ENCODE results near the gene ZNF577.
"Not testable (repeated sequence)": the region's sequence is repeated elsewhere in the genome, so short reads cannot be mapped to it uniquely, and the experiment has no call there.

The ZNF577 gene

DNA sequence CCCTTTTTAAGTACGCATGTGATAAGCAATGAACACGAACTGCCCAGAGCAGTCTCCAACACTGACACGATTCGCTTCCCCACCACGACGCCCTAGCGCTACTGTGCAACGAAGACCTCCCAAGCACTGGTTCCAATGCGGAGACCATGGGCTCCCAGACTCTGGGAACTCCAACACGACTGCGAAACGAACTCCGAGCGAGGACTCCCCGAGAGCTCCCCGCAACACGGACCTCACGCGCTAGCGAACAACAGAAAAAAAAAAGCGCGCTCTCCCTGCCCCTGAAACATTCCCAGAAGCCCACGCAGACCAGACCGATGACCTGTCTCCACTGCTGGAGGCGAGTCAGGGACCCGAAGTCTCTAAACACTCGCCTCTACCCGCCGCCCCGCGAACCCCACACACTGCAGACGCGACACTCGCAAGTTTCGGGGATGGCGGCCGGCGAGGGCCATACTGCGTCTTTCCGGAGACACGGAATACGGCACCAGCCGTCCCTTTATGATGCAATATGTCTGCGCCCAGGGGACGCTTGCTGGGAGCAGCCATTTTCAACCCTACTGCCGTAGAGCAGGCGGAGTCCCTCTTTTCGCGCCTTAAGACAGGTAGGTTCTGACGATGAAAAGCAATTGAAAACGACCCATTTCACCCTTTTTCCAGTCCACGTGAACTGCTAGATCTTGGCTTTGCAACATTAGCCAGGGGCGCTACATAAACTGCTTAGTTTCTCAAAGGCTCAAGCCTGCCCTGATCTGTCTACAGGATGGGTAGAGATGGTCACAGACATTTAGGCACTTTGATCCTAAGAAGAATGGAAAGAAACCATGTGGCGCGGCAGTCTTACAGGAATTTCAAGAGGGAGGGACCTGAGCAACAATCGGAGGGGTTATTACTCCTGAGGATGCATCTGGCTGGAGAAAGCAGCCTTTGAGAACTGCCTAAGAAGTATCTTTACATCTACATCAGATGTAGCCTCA is at the start of gene ZNF577:
Gene ZNF577, minus strand, starts transcription at position 430 of the 977 bp plus-strand sequence. CDS start 7,569 bp downstream, outside the sequence.
- intact Hi-C loops (cut with DNase I), result loop anchor here (5.0 kb wide), 1 partner anchor 99 kb away; the partner anchor contains the start of gene ZNF350
- DNase-seq, result peak; percentile 73 to 98 (median 88)

DNA sequence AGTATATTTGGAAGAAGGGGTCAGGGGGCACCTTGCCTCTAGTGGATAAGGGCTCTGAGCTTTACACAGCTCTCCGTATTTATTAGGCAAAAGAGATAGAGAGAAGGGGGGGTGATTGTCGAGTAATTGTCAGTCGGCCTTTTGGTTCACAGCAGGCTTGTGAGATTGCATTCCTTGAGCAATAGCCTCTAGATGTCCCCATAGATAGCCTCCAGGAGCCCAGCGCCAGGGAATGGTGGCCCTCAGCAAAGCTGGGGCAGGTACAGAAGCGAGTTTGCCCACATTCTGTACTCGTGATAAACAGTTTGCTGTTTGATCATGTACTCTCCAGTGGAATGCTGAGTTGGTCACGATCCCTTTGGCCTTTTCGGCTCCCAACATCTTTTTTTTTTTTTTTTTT is 44.2 kb upstream of the ZNF577 start:
- DNase-seq, result no peak
- intact Hi-C loops (cut with DNase I), result no loop called here

DNA sequence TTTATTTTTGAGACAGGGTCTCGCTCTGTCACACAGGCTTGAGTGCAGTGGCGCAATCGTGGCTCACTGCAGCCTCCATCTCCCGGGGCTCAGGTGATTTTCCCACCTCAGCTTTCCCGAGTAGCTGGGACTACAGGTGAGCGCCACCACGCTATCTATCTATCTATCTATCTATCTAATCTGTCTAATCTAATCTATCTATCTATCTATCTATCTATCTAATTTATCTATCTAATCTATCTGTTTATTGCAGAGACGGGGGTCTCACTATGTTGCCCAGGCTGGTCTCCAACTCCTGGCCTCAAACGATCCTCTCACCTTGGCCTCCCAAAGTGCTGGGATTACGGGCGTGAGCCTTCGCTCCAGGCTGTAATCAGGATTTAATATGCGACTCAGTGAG is 40.1 kb upstream of the ZNF577 start:
- intact Hi-C loops (cut with DNase I), result loop anchor here (2.0 to 10.0 kb wide), 2 partner anchors 57 to 121 kb away; partner anchors contain the start of genes ZNF350 and ZNF432
- no peak for DNase-seq

DNA sequence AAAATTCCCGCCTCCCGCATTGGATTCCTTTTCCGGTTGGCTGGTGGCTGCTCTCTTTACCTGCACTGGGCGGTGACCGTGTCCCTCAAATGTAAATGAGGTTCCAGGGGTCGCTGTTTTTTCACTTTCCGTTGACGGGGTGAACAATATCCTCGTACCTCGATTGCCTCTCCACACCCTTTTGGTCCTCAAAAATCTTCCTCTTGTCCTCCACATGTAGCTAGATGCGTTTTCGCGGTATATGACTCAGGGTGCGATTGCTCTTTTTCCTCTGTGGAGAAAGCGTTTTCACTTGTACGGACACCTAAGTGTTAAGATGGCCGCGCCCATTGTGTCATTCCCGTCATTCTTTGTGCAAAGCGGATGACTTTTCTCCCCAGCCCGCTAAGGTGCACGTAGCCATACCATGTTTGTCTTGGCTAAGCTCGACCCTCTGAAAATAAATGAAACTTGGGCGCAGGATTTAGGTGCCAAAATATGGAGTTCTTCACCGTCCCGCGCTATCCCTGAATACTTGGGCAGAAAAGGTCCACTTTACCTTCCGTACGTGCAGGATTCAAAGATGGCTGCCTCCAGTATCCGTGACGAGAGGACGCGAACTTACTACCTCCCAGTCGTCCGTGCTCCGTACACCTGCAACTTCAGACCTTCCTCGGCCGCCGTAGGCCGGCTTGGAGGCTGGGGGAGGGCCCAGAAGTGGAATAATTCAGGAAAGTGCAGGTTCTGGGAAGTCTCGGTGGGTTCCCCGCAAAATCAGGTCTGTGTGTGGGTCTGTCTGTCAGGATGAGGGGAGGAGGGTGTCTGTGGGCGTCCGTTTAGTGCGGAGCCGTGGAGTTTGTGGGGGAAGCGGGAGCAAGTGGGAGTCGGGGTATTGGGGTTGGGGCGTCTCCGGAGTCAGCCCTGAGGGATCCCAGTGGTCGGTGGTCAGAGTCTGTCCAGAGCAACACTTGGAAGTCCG is 39.3 kb upstream of the ZNF577 start, which contains the start of gene ZNF613:
Gene ZNF613, plus strand, starts transcription at position 689 of the 958 bp plus-strand sequence. CDS start 8,749 bp downstream, outside the sequence.
- peak; percentile 81 to 98 (median 88) for DNase-seq
- intact Hi-C loops (cut with DNase I), result loop anchor here (2.0 to 10.0 kb wide), 2 partner anchors 58 to 122 kb away; partner anchors contain the start of genes ZNF350 and ZNF432

DNA sequence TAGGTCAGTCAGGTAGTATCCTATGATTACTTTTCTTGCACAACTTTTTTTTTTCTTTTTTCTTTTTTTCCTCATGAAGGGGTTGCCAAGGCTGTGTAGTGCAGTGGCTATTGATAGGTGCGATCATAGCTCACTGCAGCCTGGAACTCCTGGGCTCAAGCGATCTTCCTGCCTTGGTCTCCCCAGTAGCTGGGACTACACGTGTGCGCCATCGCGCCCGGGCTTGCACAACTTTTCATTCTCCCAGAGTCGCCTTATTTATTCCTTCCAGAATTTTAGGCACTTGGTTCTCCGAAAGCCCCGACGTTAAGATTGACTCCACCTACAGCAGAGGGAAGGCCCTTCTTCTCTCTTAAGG is 38.7 kb upstream of the ZNF577 start:
- intact Hi-C loops (cut with DNase I), result loop anchor here (2.0 to 10.0 kb wide), 2 partner anchors 58 to 122 kb away; partner anchors contain the start of genes ZNF350 and ZNF432
- peak in 1 of 10 donors; percentile 82 for DNase-seq

DNA sequence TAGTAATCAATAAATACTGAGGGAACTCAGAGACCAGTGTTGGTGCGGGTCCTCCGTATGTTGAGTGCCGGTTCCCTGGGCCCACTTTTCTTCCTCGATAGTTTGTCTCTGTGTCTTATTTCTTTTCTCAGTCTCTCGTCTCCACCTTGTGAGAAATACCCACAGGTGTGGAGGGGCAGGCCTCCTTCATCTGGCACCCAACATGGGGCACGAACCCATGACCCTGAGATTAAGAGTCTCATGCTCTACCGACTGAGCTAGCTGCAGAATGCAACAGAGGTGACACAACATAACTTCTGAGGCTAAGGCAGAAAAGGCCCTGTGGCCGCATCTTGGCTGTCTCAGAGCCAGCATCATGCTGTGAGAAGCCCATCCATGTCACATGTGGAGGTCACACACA is 34.2 kb upstream of the ZNF577 start:
- intact Hi-C loops (cut with DNase I), result loop anchor here (10.0 kb wide), 1 partner anchor 63 kb away; the partner anchor contains the start of gene ZNF350
- no peak for DNase-seq

DNA sequence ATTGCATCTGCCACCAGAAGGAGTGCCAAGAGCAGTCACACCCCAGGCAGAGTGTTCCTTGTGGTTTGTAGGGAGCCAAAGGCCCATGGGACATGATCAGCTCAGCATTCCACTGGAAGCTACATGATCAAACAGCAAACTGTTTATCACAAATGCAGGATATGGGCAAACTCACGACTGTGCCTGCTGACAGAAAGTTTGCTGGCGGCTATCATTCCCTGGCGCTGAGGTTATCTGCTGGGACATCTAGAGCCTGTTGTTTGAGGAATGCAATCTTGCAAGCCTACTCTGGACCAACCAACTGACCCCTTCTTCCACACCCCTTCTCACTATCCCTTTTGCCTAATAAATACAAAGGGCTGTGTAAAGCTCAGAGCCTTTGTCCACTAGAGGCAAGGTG is 31.9 kb upstream of the ZNF577 start:
- DNase-seq, result no peak
- intact Hi-C loops (cut with DNase I), result loop anchor here (10.0 kb wide), 1 partner anchor 65 kb away; the partner anchor contains the start of gene ZNF350

DNA sequence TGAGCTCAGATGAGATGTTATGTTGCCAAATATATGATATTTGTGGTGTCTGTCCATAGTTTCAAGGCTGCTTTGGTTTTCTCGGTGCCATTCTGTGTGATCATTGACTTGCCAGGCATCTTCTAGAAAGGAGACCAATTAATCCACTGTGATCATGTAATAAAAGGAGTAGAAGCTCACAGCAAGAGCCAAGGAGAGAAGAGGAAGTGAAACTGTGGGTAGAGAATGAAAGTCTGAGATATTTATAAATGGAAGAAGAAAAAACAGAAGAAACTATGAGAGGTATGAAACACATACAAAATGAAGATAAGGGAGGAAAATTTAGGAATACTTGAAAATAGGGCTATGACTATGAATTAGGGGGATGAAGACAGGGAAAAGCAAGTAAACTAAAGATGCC is 28.4 kb upstream of the ZNF577 start:
- intact Hi-C loops (cut with DNase I), result no loop called here
- no peak for DNase-seq

DNA sequence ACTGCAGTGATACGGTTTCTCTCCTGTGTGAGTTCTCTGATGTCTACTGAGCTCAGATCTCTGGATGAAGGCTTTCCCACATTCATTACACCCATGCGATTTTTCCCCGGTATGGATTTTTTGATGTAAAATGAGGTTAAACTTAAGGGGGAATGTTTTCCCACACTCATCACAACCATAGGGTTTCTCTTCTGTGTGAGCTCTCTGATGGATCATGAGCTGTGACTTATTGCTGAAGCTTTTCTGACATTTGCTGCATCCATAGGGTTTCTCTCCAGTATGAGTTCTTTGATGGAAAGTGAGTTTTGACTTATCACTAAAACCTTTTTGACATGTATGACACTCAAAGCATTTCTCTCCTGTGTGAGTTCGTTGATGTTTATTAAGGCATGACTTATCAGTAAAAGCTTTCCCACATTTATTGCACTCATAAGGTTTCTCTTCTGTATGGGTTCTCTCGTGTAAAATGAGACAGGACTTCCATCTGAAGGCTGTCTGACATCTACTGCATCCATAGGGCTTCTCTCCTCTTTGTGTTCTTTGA is 27.6 kb upstream of the ZNF577 start:
- intact Hi-C loops (cut with DNase I), result no loop called here

DNA sequence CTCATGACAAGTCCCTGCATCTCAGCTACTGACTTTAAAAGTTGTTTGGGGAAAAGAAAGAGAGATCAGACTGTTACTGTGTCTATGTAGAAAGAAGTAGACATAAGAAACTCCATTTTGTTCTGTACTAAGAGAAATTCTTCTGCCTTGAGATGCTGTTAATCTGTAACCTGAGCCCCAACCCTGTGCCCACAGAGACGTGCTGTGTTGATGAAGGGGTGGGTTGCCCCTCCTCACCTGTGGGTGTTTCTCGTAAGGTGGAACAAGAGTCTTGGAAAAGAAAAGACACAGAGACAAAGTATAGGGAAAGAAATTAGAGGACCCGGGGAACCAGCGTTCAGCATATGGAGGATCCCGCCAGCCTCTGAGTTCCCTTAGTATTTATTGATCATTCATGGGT is 20.2 kb upstream of the ZNF577 start:
- intact Hi-C loops (cut with DNase I), result loop anchor here (10.0 kb wide), 1 partner anchor 313 kb away; no protein-coding TSS in a partner anchor
- not testable (repeated sequence) for DNase-seq

More for the DNA sequence above, 27.6 kb upstream of the ZNF577 start:
- no peak for DNase-seq

DNA sequence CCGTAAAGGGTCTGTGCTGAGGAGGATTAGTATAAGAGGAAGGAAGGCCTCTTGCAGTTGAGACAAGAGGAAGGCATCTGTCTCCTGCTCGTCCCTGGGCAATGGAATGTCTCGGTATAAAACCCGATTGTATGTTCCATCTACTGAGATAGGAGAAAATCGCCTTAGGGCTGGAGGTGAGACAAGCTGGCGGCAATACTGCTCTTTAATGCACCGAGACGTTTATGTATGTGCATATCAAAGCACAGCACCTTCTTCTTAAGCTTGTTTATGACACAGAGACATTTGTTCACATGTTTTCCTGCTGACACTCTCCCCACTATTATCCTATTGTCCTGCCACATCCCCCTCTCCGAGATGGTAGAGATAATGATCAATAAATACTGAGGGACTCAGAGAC is 18.4 kb upstream of the ZNF577 start:
- intact Hi-C loops (cut with DNase I), result loop anchor here (10.0 kb wide), 1 partner anchor 311 kb away; no protein-coding TSS in a partner anchor

DNA sequence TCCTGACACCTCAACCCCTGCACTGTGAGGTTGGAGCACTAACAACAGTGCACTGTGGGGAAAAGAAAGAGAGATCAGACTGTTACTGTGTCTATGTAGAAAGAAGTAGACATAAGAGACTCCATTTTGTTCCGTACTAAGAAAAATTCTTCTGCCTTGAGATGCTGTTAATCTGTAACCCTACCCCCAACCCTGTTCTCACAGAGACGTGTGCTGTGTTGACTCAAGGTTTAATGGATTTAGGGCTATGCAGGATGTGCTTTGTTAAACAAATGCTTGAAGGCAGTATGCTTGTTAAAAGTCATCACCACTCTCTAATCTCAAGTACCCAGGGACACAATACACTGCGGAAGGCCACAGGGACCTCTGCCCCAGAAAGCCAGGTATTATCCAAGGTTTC is 17.9 kb upstream of the ZNF577 start:
- DNase-seq, result not testable (repeated sequence)
- intact Hi-C loops (cut with DNase I), result loop anchor here (10.0 kb wide), 1 partner anchor 311 kb away; no protein-coding TSS in a partner anchor

More for the DNA sequence above, 18.4 kb upstream of the ZNF577 start:
- not testable (repeated sequence) for DNase-seq

DNA sequence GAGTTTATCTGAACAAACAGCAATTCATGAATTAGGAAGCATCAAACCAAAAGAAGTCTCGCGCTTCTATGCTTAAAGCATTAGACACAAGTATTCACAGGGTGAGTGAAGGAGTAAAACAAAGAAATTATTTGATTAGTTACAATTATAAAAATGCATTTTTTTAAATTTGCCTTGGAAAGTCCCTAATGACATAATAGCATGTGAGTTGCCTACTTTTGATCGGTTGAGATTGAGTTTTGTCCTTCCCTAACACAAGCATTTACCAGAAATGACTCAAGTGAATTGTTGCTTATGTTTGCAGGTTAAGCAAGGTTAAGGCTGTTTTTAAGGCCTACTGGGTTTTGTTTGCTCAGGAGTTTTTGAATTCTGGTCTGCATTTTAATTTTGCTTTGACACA is 17.5 kb upstream of the ZNF577 start:
- intact Hi-C loops (cut with DNase I), result loop anchor here (10.0 kb wide), 1 partner anchor 310 kb away; no protein-coding TSS in a partner anchor
- no peak for DNase-seq

DNA sequence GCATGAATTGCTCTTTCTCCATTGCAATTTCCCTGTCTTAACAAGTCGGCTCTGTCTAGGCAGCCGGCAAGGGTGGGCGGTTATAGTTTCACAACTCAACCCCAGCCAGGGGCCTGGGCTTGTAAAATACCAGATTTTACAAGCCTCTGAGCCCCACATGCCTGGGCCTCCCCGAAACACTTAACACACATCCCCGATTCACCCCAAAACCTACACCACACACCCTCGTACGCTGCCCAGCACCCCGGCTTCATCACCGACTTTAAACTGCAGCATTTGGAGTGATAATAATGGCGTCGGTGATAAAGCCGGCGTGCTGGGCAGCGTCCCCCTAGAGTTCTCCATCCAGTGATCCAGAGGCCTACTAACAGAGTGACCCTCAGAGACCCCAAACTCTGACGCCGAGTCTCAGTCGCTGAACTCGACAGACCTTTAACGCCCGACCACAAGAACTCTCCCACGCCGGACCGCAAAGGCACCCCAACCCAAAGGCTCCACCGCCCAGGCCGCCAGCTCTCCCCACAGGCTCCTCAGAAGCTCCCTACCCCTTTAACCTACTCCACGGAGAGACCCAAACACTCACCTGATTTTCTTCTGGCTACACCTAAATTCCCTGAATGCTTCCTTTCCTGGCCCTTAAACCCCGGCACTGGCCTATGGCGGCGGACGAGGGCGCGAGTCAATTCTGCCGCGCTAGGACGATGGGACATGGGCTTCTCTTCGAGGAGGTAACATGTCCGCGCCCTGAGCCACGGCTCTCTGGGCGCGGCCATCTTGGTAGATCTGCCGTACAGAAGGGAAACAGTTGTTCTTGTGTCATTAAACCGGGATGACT is 16.8 kb upstream of the ZNF577 start, which contains the start of gene ZNF649:
Gene ZNF649, minus strand, starts transcription at position 687 of the 835 bp plus-strand sequence. CDS start 4,910 bp downstream, outside the sequence.
- intact Hi-C loops (cut with DNase I), result loop anchor here (1.0 to 10.0 kb wide), 2 partner anchors 21 to 310 kb away; no protein-coding TSS in a partner anchor

DNA sequence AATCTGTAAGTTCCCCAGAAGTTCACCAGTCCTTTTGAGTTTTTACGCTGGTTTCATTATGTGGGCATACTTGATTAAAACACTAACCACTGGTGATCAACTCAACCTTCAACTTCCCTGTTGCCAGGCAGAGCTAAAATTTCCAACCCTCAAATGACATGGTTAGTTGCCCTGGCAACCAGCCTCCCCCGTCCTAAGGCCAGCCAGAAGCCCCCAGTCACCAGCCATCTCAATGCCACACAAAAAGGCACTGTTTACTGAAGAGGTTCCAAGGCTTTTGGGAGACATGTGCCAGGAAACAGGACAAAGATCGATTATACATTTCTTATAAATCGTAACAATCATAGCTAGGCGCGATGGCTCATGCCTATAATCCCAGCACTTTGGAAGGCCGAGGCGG is 15.4 kb upstream of the ZNF577 start:
- intact Hi-C loops (cut with DNase I), result loop anchor here (10.0 kb wide), 1 partner anchor 308 kb away; no protein-coding TSS in a partner anchor
- DNase-seq, result peak in 3 of 10 donors; percentile 11 to 80 (median 52)

More for the DNA sequence above, 16.8 kb upstream of the ZNF577 start, which contains the start of gene ZNF649:
- DNase-seq, result peak; percentile 64 to 97 (median 82)

DNA sequence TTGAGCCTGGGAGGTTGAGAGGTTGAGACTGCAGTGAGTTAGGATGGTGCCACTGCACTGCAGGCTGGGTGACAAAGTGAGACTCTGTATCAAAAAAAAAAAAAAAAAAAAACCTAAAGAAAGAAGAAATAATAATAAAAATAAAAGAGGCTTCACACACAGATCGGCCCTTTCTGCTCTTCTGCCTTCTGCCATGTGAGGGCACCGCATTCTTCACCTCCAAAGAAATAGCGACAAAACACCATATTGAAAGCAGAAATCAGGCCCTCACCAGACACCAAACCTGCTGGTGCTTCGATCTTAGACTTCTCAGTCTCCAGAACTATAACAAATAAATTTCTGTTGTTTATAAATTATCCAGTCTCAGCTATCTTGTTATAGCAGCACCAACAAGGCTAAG is 14.1 kb upstream of the ZNF577 start:
- no peak for DNase-seq
- intact Hi-C loops (cut with DNase I), result loop anchor here (10.0 kb wide), 1 partner anchor 307 kb away; no protein-coding TSS in a partner anchor

DNA sequence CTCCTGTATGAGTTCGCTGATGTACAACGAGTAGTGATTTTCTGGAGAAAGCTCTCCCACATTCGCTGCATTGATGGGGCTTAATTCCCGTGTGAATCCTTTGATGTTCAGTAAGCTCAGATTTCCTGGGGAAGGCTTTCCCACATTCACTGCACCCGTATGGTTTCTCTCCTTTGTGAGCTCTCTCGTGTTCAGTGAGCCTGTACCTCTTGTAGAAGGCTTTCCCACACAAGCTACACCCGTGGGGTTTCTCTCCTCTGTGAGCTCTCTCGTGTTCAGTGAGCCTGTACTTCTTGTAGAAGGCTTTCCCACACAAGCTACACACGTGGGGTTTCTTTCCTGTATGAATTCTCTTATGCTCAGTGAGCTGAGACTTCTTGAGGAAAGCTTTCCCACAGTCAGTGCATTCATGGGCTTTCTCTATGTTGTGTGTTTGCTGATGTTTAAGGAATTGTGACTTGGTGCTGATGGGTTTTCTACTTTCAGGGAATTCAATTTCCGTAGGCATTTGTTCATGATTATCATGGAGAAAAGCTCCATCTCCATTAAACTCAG is 3.5 kb upstream of the ZNF577 start:
- DNase-seq, result no peak
- intact Hi-C loops (cut with DNase I), result no loop called here

DNA sequence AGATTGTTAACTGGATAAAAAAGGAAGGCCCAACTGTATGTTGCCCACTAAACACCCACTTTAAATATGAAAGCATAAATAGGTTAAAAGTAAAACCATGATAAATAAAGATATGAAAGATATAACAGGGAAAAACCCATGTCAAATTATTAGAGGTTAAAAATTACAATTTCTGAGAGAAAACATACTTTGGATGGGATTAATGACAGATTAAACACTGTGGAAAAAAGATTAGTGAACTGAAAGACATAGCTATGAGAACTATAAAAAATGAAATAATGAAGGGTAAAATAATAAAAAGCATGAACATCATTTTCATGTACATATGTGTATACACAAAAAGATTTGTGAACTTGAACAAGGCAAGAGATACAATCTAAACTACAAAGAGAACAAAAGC is 2.2 kb upstream of the ZNF577 start:
- DNase-seq, result no peak
- intact Hi-C loops (cut with DNase I), result loop anchor here (5.0 kb wide), 1 partner anchor 97 kb away; the partner anchor contains the start of gene ZNF350

All from posterior cingulate gyrus (tissue), 11 donors.